HAP-1 (cell line): ENCODE results near the gene FERMT2.
"Not testable (repeated sequence)": the region's sequence is repeated elsewhere in the genome, so short reads cannot be mapped to it uniquely, and the experiment has no call there.

ENCODE experiments used
- DNase-seq, 2 experiments: peaks; one replicate each; pipeline ENCODE4 v3.0.0-alpha.2; 2016 to 2020; ENCODE audit warnings: low spot score in 2 of 2
- H3K27me3 ChIP-seq: fragments of 250-450 bp; sonication (Bioruptor Pico); 2 replicates; pipeline ENCODE4 v1.5.1; 2020; ENCODE audit warnings: low read depth, mild to moderate bottlenecking, moderate library complexity
- H3K36me3 ChIP-seq: fragments of 250-450 bp; sonication (Bioruptor Pico); replicated peaks from 2 replicates; pipeline ENCODE4 v1.5.1; 2020; ENCODE audit warnings: mild to moderate bottlenecking
- H3K4me1 ChIP-seq: fragments of 250-450 bp; sonication (Bioruptor Pico); 2 replicates; pipeline ENCODE4 v1.5.1; 2020; ENCODE audit warnings: mild to moderate bottlenecking
- H3K4me3 ChIP-seq: fragments of 250-450 bp; sonication (Bioruptor Pico); 2 replicates; pipeline ENCODE4 v1.5.1; 2020; ENCODE audit warnings: mild to moderate bottlenecking, moderate library complexity
- H3K9me3 ChIP-seq: fragments of 250-450 bp; sonication (Bioruptor Pico); 2 replicates; pipeline ENCODE4 v1.5.1; 2020; ENCODE audit warnings: mild to moderate bottlenecking, moderate library complexity
- in situ Hi-C: fragments of 300-500 bp; cut with MboI; formaldehyde crosslinking; loops from 3 replicates; pipeline ENCODE4 v1.14.3; 2020; ENCODE audit warnings: low sequenced_read_pairs, inconsistent platforms, mixed read lengths

The FERMT2 gene

GRCh38 chr14:52926953-52927352, 23.9 kb downstream of the FERMT2 start:
- no peak overlapping the region for H3K4me3 ChIP-seq
- peaks cover 9% of the 10 kb centered on the region; the same call in 1 of the 2 replicates for H3K4me1 ChIP-seq
- H3K36me3 ChIP-seq, result no peaks in the 10 kb centered on the region
- H3K9me3 ChIP-seq, result no peaks in the 10 kb centered on the region
- no peaks in the 10 kb centered on the region for H3K27me3 ChIP-seq
- in situ Hi-C loops, result no loop called here
- DNase-seq, result no peak

- peaks cover 9% of the 10 kb centered on the region; the same call in 1 of the 2 replicates for H3K4me1 ChIP-seq
Observed at GRCh38 chr14:52923902-52924575, 26.8 kb downstream of the FERMT2 start.

GRCh38 chr14:52922656-52923055, 28.2 kb downstream of the FERMT2 start:
- Histone ChIP-seq H3K4me3 (no peak overlapping the region), H3K4me1 (peaks cover 9% of the 10 kb centered on the region; the same call in 1 of the 2 replicates), H3K27me3 (no peaks in the 10 kb centered on the region), H3K9me3 (no peaks in the 10 kb centered on the region), H3K36me3 (peaks cover 11% of the 10 kb centered on the region)
- no peak for DNase-seq
- in situ Hi-C loops, result no loop called here

More at GRCh38 chr14:52923902-52924575, 26.8 kb downstream of the FERMT2 start:
- Histone ChIP-seq H3K4me3 (no peak overlapping the region), H3K27me3 (no peaks in the 10 kb centered on the region), H3K9me3 (no peaks in the 10 kb centered on the region), H3K36me3 (peaks cover under 1% of the 10 kb centered on the region; the same call in 1 of the 2 replicates)
- in situ Hi-C loops, result no loop called here
- DNase-seq, result no peak

GRCh38 chr14:52922059-52922458, 28.8 kb downstream of the FERMT2 start:
- in situ Hi-C loops, result no loop called here
- H3K36me3 ChIP-seq, result peaks cover 11% of the 10 kb centered on the region
- no peaks in the 10 kb centered on the region for H3K27me3 ChIP-seq
- no peak overlapping the region for H3K4me3 ChIP-seq
- H3K9me3 ChIP-seq, result no peaks in the 10 kb centered on the region
- H3K4me1 ChIP-seq, result peaks cover 9% of the 10 kb centered on the region; the same call in 1 of the 2 replicates
- no peak for DNase-seq

- H3K4me1 ChIP-seq, DNase-seq, in situ Hi-C loops, H3K9me3 ChIP-seq, H3K27me3 ChIP-seq, H3K4me3 ChIP-seq: not testable (repeated sequence)
- H3K36me3 ChIP-seq, result peaks cover 11% of the 10 kb centered on the region
Observed at GRCh38 chr14:52920411-52920810, 30.4 kb downstream of the FERMT2 start.

- H3K36me3 ChIP-seq, result peaks cover 11% of the 10 kb centered on the region
- H3K9me3 ChIP-seq, result no peaks in the 10 kb centered on the region
- H3K4me3 ChIP-seq, result no peak overlapping the region
- H3K27me3 ChIP-seq, result no peaks in the 10 kb centered on the region
- DNase-seq, result no peak
- H3K4me1 ChIP-seq, result peaks cover 2% of the 10 kb centered on the region; the same call in 1 of the 2 replicates
- in situ Hi-C loops, result no loop called here
Observed at GRCh38 chr14:52919971-52920370, 30.9 kb downstream of the FERMT2 start.

GRCh38 chr14:52918486-52918885, 32.4 kb downstream of the FERMT2 start:
- Histone ChIP-seq H3K36me3 (peaks cover 11% of the 10 kb centered on the region), H3K4me1 (peaks cover 2% of the 10 kb centered on the region; the same call in 1 of the 2 replicates), H3K9me3 (no peaks in the 10 kb centered on the region), H3K27me3 (no peaks in the 10 kb centered on the region), H3K4me3 (no peak overlapping the region)
- in situ Hi-C loops, result no loop called here
- no peak for DNase-seq

- in situ Hi-C loops, result no loop called here
- no peak overlapping the region for H3K4me3 ChIP-seq
Observed at GRCh38 chr14:52917735-52918134, 33.1 kb downstream of the FERMT2 start.

GRCh38 chr14:52914295-52914694, 36.6 kb downstream of the FERMT2 start:
- H3K4me3 ChIP-seq, result no peak overlapping the region
- H3K36me3 ChIP-seq, result peaks cover 11% of the 10 kb centered on the region
- no peaks in the 10 kb centered on the region for H3K27me3 ChIP-seq
- no peaks in the 10 kb centered on the region for H3K9me3 ChIP-seq
- DNase-seq, result no peak
- in situ Hi-C loops, result no loop called here
- peaks cover 2% of the 10 kb centered on the region; the same call in 1 of the 2 replicates for H3K4me1 ChIP-seq

More at GRCh38 chr14:52917735-52918134, 33.1 kb downstream of the FERMT2 start:
- Histone ChIP-seq H3K9me3 (no peaks in the 10 kb centered on the region), H3K27me3 (no peaks in the 10 kb centered on the region), H3K36me3 (peaks cover 11% of the 10 kb centered on the region), H3K4me1 (peaks cover 2% of the 10 kb centered on the region; the same call in 1 of the 2 replicates)
- DNase-seq, result no peak

- Histone ChIP-seq H3K27me3 (no peaks in the 10 kb centered on the region), H3K9me3 (no peaks in the 10 kb centered on the region), H3K36me3 (peaks cover 3% of the 10 kb centered on the region; the same call in 1 of the 2 replicates), H3K4me1 (peaks cover 2% of the 10 kb centered on the region; the same call in 1 of the 2 replicates), H3K4me3 (no peak overlapping the region)
- in situ Hi-C loops, result no loop called here
- no peak for DNase-seq
Observed at GRCh38 chr14:52913271-52913670, 37.6 kb downstream of the FERMT2 start.

- Histone ChIP-seq H3K4me1 (peaks cover 4% of the 10 kb centered on the region; the same call in 1 of the 2 replicates), H3K36me3 (no peaks in the 10 kb centered on the region; the same call in none of the 2 replicates)
Observed at GRCh38 chr14:52911904-52912303, 38.9 kb downstream of the FERMT2 start.

GRCh38 chr14:52910572-52910971, 40.3 kb downstream of the FERMT2 start:
- H3K27me3 ChIP-seq, result no peaks in the 10 kb centered on the region

More at GRCh38 chr14:52911904-52912303, 38.9 kb downstream of the FERMT2 start:
- DNase-seq, result no peak
- no peaks in the 10 kb centered on the region for H3K27me3 ChIP-seq
- H3K4me3 ChIP-seq, result no peak overlapping the region
- in situ Hi-C loops, result no loop called here
- no peaks in the 10 kb centered on the region for H3K9me3 ChIP-seq

GRCh38 chr14:52907949-52908348, 42.9 kb downstream of the FERMT2 start:
- Histone ChIP-seq H3K27me3 (no peaks in the 10 kb centered on the region), H3K9me3 (no peaks in the 10 kb centered on the region), H3K4me1 (peaks cover 2% of the 10 kb centered on the region), H3K36me3 (no peaks in the 10 kb centered on the region; the same call in 1 of the 2 replicates), H3K4me3 (no peak overlapping the region)
- no peak for DNase-seq
- in situ Hi-C loops, result no loop called here

More at GRCh38 chr14:52910572-52910971, 40.3 kb downstream of the FERMT2 start:
- in situ Hi-C loops, result no loop called here
- peaks cover 4% of the 10 kb centered on the region; the same call in 1 of the 2 replicates for H3K4me1 ChIP-seq
- H3K36me3 ChIP-seq, result no peaks in the 10 kb centered on the region; the same call in 1 of the 2 replicates
- no peak for DNase-seq
- H3K9me3 ChIP-seq, result no peaks in the 10 kb centered on the region
- H3K4me3 ChIP-seq, result no peak overlapping the region

GRCh38 chr14:52906141-52906601, 44.7 kb downstream of the FERMT2 start:
- DNase-seq, result no peak
- Histone ChIP-seq H3K4me1 (peaks cover 2% of the 10 kb centered on the region), H3K36me3 (peaks cover 7% of the 10 kb centered on the region; the same call in 1 of the 2 replicates), H3K9me3 (no peaks in the 10 kb centered on the region), H3K27me3 (no peaks in the 10 kb centered on the region), H3K4me3 (no peak overlapping the region)
- in situ Hi-C loops, result no loop called here
